Ovary (tissue), 9 donors: ENCODE measurements around the gene SIK3. TPM values are rescaled to one million over a fixed set of nuclear protein-coding genes. Genes with fewer than 3 reads are reported as not detected.

Experiments used
- DNase-seq, 5 donors: peaks; one replicate each; pipeline ENCODE4 v3.0.0-alpha.2; 2019 to 2020
- H3K27ac ChIP-seq, 2 donors: fragments of 200-600 bp; one replicate each; pipeline versions ENCODE4 v1.5.1 to v1.8.0; 2019 to 2022
- H3K27me3 ChIP-seq: fragments of 200-600 bp; one replicate; pipeline ENCODE4 v1.8.0; 2022
- H3K36me3 ChIP-seq: fragments of 200-600 bp; sonication (generic); one replicate; pipeline ENCODE4 v1.5.1; 2019
- H3K4me1 ChIP-seq: one replicate; pipeline ENCODE4 v1.8.1; 2013; ENCODE audit warnings: mild to moderate bottlenecking, moderate library complexity; ENCODE audit not compliant: insufficient read depth
- H3K4me3 ChIP-seq: fragments of 200-600 bp; sonication (generic); one replicate; pipeline ENCODE4 v1.5.1; 2017
- H3K9me3 ChIP-seq, 2 donors: fragments of 200-600 bp in 1 of 2; sonication (generic) in 1 of 2; one replicate each; pipeline versions ENCODE4 v1.5.1 to v1.8.1; 2013 to 2019; ENCODE audit warnings: mild to moderate bottlenecking in 1 of 2, moderate library complexity in 1 of 2
- EP300 ChIP-seq: sonication (generic); formaldehyde crosslinking; IDR thresholded peaks from one replicate; pipeline ENCODE4 v1.6.1; 2017; ENCODE audit warnings: antibody characterized with exemption
- POLR2A ChIP-seq: fragments of 450-650 bp; IDR thresholded peaks from one replicate; pipeline ENCODE4 v1.6.1; 2017; ENCODE audit warnings: antibody characterized with exemption, mild to moderate bottlenecking, moderate library complexity
- WGBS, 3 donors: extraction: QIAGEN DNeasy Blood & Tissue Kit in 1 of 3; methylation state at CpG; one replicate each; pipeline versions ENCODE4 v1.1.5 to v1.1.7; 2013 to 2017; 5-methylcytosine and 5-hydroxymethylcytosine counted together
- intact Hi-C, 4 donors: fragments of 100-400 bp; cut with DNase I; formaldehyde crosslinking; loops; one replicate each; pipeline versions ENCODE4 v1.11.0 to v1.15.1; 2022 to 2023
- polyA plus RNA-seq, 2 donors: library from polyadenylated mRNA; stranded (reverse); fragments of 200-250 nt in 1 of 2; fragments of 350-450 nt in 1 of 2; fragmentation: Illumina TruSeq in 1 of 2; extraction: RNeasy Lipid Tissue Mini Kit (QIAGEN cat#74804) in 1 of 2; gene quantifications; one replicate each; pipeline ENCODE4 v1.2.3, GENCODE V29; 2013 to 2014
- total RNA-seq, 7 donors: library from RNA; depleted of rRNA in 2 of 7; stranded (reverse); fragments of >200 nt in 2 of 7; fragmentation: NEBNext Ultra II Directional in 3 of 7; extraction: Animal tissue kit (Norgen Biotek cat#: 25700) in 3 of 7; gene quantifications; one replicate each; pipeline versions ENCODE4 v1.1.0 to v1.2.4, GENCODE V29; 2016 to 2023
- TF ChIP-seq, protein P1 (sequence below), 3 donors: fragments of 450-650 bp in 2 of 3; fragments of 200-600 bp in 1 of 3; IDR thresholded peaks; one replicate each; pipeline versions ENCODE4 v1.5.1 to v1.8.0; 2016 to 2022; ENCODE audit warnings: antibody characterized with exemption in 3 of 3, mild to moderate bottlenecking in 1 of 3
- donor health status: DM: no; HTN: no; CAD: no; lungs with moderate emphysema.
- donor health status: DM: no; HTN: no; CAD: no.
- donor health status: Bipolar disorder and iron deficiency.
- donor health status: DM: yes; HTN: yes; CAD: no.
- donor health status: DM: no; HTN: no; CAD: no.
- donor health status: DM: yes; HTN: yes; CAD: no.

SIK3 gene
- total and polyA plus RNA-seq, 9 donors, result 18.3 to 134 (median 56.2) TPM

DNA sequence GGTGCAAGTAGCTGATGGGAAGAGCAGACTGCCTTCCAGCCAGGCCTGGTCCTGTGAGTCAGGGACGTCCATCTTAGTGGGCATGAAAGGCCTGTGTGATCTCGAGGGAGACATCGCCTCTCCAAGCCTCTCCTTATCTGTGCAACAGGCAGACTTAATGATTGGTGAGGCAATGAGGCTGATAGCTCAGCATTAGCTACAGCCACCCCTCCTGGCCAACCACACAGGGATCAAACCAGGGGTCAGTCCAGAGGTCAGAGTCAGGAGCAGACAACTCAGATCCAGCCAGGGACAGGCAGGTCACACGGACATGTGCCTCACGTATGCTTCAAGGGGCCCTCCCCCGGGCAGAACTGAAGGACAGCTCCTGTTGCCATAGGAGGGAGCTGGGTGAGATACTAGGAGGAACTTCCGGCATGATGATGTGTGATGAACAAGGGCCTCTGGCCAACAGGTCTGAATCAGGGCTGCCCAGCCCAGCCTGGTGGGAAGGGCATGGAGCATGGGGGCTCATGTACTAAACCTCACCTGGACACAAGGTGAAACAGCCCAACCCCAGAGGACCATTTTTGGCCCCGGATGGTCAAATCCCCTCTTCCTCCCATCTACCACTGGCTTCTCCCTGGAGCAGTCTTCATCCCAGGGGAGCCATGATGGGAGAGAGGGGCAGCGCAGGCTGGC lies 271.3 kb downstream of the SIK3 start:
- H3K36me3 ChIP-seq, result no peaks in the 10 kb centered on the region
- WGBS, 3 donors, result 74 to 82% (median 82%) methylated on average over 9 of the region's 9 CpGs
- no peak for DNase-seq
- no peaks in the 10 kb centered on the region for H3K27me3 ChIP-seq
- no peak overlapping the region for H3K27ac ChIP-seq
- no peaks in the 10 kb centered on the region for H3K9me3 ChIP-seq
- H3K4me3 ChIP-seq, result no peak overlapping the region
- intact Hi-C loops, result no loop called here
- no peak for TF ChIP-seq EP300
- peaks cover 6% of the 10 kb centered on the region for H3K4me1 ChIP-seq

DNA sequence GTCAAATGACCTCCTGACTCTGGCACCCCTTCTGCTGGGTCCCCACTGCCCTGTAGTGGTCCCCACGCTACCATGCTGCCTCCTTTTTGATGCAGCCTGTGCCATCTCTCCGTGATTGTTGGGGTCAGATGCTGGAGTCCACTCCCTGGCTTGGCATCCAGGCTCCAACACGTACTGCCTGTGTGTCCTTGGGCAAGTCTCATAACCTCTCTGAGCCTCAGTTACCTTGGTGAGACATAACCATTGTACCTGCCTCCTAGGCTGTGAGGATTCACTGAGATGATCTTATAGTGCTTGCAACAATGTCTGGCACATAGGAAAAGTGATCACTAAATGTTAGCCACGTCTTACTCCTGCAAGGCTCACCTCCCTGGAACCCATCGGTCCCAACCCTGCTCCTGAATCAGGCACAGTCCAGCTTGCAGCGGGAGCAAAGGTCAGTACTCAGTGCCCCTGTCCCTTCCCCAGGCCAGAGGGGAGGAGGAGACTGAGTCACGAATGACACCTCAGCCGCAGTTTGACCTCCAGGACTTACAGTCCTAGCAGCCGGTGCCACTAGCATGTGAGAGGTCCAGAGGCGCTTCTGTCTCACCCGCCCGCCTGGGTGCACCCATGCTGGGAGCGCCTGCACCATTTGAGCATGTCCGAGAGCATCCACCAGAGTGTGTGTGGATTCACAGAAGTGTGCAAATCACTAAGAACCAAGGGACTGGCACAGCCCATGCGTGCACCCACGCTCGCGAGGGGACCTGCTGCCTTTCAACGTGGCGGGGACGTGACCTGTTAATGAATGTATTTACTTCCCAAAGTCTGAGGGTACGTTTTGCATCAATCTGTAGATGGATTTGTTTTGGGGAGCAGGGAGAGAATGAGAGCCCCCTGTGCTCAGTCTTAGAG lies 272.1 kb downstream of the SIK3 start:
- H3K4me3 ChIP-seq, result no peak overlapping the region
- 80 to 85% (median 80%) methylated on average over 22 of the region's 22 CpGs for WGBS, 3 donors
- H3K27me3 ChIP-seq, result no peaks in the 10 kb centered on the region
- no peaks in the 10 kb centered on the region for H3K36me3 ChIP-seq
- no peak for TF ChIP-seq POLR2A
- TF ChIP-seq, protein P1, sequence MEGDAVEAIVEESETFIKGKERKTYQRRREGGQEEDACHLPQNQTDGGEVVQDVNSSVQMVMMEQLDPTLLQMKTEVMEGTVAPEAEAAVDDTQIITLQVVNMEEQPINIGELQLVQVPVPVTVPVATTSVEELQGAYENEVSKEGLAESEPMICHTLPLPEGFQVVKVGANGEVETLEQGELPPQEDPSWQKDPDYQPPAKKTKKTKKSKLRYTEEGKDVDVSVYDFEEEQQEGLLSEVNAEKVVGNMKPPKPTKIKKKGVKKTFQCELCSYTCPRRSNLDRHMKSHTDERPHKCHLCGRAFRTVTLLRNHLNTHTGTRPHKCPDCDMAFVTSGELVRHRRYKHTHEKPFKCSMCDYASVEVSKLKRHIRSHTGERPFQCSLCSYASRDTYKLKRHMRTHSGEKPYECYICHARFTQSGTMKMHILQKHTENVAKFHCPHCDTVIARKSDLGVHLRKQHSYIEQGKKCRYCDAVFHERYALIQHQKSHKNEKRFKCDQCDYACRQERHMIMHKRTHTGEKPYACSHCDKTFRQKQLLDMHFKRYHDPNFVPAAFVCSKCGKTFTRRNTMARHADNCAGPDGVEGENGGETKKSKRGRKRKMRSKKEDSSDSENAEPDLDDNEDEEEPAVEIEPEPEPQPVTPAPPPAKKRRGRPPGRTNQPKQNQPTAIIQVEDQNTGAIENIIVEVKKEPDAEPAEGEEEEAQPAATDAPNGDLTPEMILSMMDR (IDR thresholded peaks at IDR 0.05), result no peak
- no peak for TF ChIP-seq EP300
- DNase-seq, result no peak
- no peaks in the 10 kb centered on the region for H3K9me3 ChIP-seq
- no peak overlapping the region for H3K27ac ChIP-seq
- H3K4me1 ChIP-seq, result peaks cover 6% of the 10 kb centered on the region
- intact Hi-C loops, result no loop called here

DNA sequence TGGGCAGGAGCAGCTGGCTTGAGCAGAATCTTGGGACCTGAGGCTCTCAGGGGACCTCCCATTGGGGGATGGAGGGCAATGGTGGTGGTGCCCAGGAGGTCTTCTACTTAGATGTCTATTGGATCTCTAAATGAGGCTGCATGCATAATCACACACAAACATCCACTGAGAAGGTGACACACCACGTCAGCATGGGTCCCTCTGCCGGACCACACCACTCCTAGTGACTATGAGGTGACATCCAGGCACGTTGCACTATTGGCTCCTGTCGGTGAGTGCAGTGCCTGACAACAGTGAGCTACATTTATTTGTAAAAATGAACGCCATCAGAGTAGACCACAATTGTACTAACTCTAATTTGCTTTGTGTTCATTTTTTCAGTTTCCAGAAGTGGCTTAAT lies 272.8 kb downstream of the SIK3 start:
- no peak for DNase-seq
- WGBS, 3 donors, result 72 to 85% (median 81%) methylated on average over 5 of the region's 5 CpGs
- TF ChIP-seq EP300 (no peak), POLR2A (no peak)
- TF ChIP-seq, protein P1 (IDR thresholded peaks at IDR 0.05), result no peak
- peaks cover 6% of the 10 kb centered on the region for H3K4me1 ChIP-seq
- no peaks in the 10 kb centered on the region for H3K27me3 ChIP-seq
- intact Hi-C loops, result no loop called here
- no peak overlapping the region for H3K27ac ChIP-seq
- no peaks in the 10 kb centered on the region for H3K9me3 ChIP-seq
- H3K36me3 ChIP-seq, result no peaks in the 10 kb centered on the region
- no peak overlapping the region for H3K4me3 ChIP-seq

DNA sequence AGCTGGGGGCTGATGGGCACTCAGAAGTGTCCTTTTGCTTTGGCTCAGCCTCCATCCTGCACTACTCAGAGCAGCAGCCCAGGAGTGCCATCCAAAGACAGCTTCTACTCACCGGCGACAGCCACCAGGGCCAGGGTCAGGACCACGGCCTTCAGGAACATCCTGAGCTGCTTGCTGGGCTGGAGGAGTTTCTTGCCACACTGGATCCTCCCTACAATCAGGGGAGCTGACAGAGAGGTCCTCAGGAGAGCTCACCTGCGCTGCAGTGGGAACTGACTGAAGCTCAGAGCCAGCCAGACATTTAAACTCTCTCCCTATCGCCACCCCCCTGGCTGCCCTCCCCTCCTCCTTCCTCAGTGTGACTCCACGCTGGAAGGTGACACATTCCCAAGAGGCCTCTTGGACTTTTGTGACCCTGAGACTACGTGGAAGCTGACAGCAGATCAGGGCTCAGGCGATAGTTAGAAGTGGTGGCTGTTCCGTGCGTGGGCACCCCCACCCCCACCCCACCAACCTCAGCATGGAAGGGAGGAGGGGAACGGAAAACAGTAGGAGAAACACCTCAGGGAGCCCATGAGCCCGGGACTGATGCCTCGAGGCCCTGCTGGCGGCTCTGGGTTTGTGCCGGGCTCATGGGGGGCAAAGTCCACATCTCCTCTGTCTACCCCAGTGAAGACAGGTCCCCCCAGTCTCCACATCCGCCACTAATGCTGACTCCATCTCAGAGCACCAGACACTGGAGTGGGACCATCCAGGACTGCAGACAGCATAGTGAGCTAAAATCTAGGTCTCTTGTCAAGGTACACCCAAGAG lies 275.0 kb downstream of the SIK3 start, which contains the start of gene APOA4:
Gene APOA4 (minus strand): TSS at position 274 of the 813 bp plus-strand sequence. CDS start 113 bp downstream, at position 161.
- TF ChIP-seq POLR2A (no peak), EP300 (no peak)
- TF ChIP-seq, protein P1 (IDR thresholded peaks at IDR 0.05), result no peak
- Histone ChIP-seq H3K27ac (no peak within 1 kb of the TSS), H3K9me3 (no peaks in the 10 kb centered on the region), H3K4me3 (no peak within 1 kb of the TSS), H3K4me1 (no peaks in the 10 kb centered on the region), H3K27me3 (no peaks in the 10 kb centered on the region), H3K36me3 (no peaks in the 10 kb centered on the region)
- WGBS, 3 donors, result 83 to 85% (median 85%) methylated on average over 16 of the region's 16 CpGs
- no peak for DNase-seq
- intact Hi-C loops, result no loop called here
